HepG2 (cell line): Measurements from ENCODE around the gene SCAND1. TPM values are rescaled to one million over a fixed set of nuclear protein-coding genes. Genes with fewer than 3 reads are reported as not detected.

Experiments
- ARID3A ChIP-seq: IDR thresholded peaks from 2 replicates; pipeline ENCODE4 v1.6.1; 2012; ENCODE audit warnings: low read depth, low read length, improper control_type of control experiment
- CAMTA2 ChIP-seq: sonication (generic); formaldehyde crosslinking; IDR thresholded peaks from 2 replicates; pipeline ENCODE4 v1.4.0; 2020; ENCODE audit warnings: mild to moderate bottlenecking, missing genetic modification reagents, borderline replicate concordance
- CCDC6 ChIP-seq: sonication (generic); formaldehyde crosslinking; IDR thresholded peaks from 2 replicates; pipeline ENCODE4 v1.8.1; 2022; ENCODE audit warnings: mild to moderate bottlenecking, missing genetic modification reagents, moderate library complexity
- CEBPB ChIP-seq: IDR thresholded peaks from 2 replicates; pipeline ENCODE4 v1.6.1; 2011; ENCODE audit warnings: low read depth, low read length, improper control_type of control experiment, borderline replicate concordance
- FOXC1 ChIP-seq: sonication (generic); formaldehyde crosslinking; IDR thresholded peaks from 2 replicates; pipeline ENCODE4 v1.8.0; 2022; ENCODE audit warnings: mild to moderate bottlenecking, missing genetic modification reagents, borderline replicate concordance
- FOXJ3 ChIP-seq: sonication (generic); formaldehyde crosslinking; IDR thresholded peaks from 2 replicates; pipeline ENCODE4 v1.4.0; 2020; ENCODE audit warnings: missing genetic modification reagents, mild to moderate bottlenecking, borderline replicate concordance
- GABPB1 ChIP-seq: IDR thresholded peaks from 2 replicates; pipeline ENCODE4 v1.6.1; 2016; ENCODE audit warnings: mild to moderate bottlenecking, missing genetic modification reagents, moderate library complexity, missing compliant biosample characterization
- HOXA7 ChIP-seq: sonication (generic); formaldehyde crosslinking; IDR thresholded peaks from 2 replicates; pipeline ENCODE4 v1.8.1; 2022; ENCODE audit warnings: mild to moderate bottlenecking, missing genetic modification reagents, moderate library complexity
- IRF1 ChIP-seq: sonication (generic); formaldehyde crosslinking; IDR thresholded peaks from 2 replicates; pipeline ENCODE4 v1.4.0; 2020; ENCODE audit warnings: low read depth, mild to moderate bottlenecking, missing genetic modification reagents
- ISL2 ChIP-seq: sonication (generic); formaldehyde crosslinking; IDR thresholded peaks from 2 replicates; pipeline ENCODE4 v1.5.0; 2020; ENCODE audit warnings: missing genetic modification reagents
- LCORL ChIP-seq, 2 experiments: fragments of 450-650 bp in 1 of 2; sonication (generic) in 1 of 2; formaldehyde crosslinking in 1 of 2; IDR thresholded peaks; 2 replicates each; pipeline versions ENCODE4 v1.5.0 to v1.6.1; 2017 to 2020; ENCODE audit warnings: antibody characterized with exemption in 1 of 2, missing genetic modification reagents in 1 of 2
- MBD4 ChIP-seq: IDR thresholded peaks from 2 replicates; pipeline ENCODE4 v1.6.1; 2012; ENCODE audit warnings: low read length, inconsistent platforms, borderline replicate concordance
- MEIS1 ChIP-seq: sonication (generic); formaldehyde crosslinking; IDR thresholded peaks from 2 replicates; pipeline ENCODE4 v1.9.0; 2021; ENCODE audit warnings: mild to moderate bottlenecking, missing genetic modification reagents, moderate library complexity, borderline replicate concordance
- MIER2 ChIP-seq: IDR thresholded peaks from 2 replicates; pipeline ENCODE4 v1.6.1; 2016; ENCODE audit warnings: missing biosample characterization, missing genetic modification reagents
- PATZ1 ChIP-seq: sonication (generic); formaldehyde crosslinking; IDR thresholded peaks from 2 replicates; pipeline ENCODE4 v1.4.0; 2020; ENCODE audit warnings: missing genetic modification reagents
- SMYD3 ChIP-seq: sonication (generic); formaldehyde crosslinking; IDR thresholded peaks from 2 replicates; pipeline ENCODE4 v1.8.1; 2023; ENCODE audit warnings: mild to moderate bottlenecking, missing genetic modification reagents
- SP140L ChIP-seq: sonication (generic); formaldehyde crosslinking; IDR thresholded peaks from 2 replicates; pipeline ENCODE4 v1.4.0; 2020; ENCODE audit warnings: missing genetic modification reagents, borderline replicate concordance
- TSC22D2 ChIP-seq: sonication (generic); formaldehyde crosslinking; IDR thresholded peaks from 2 replicates; pipeline ENCODE4 v1.5.1; 2020; ENCODE audit warnings: missing genetic modification reagents, mild to moderate bottlenecking, borderline replicate concordance
- ZBTB46 ChIP-seq: sonication (generic); formaldehyde crosslinking; IDR thresholded peaks from 2 replicates; pipeline ENCODE4 v1.4.0; 2020; ENCODE audit warnings: mild to moderate bottlenecking, missing genetic modification reagents, borderline replicate concordance
- ZFP41 ChIP-seq: sonication (generic); formaldehyde crosslinking; IDR thresholded peaks from 2 replicates; pipeline ENCODE4 v1.4.0; 2020; ENCODE audit warnings: mild to moderate bottlenecking, missing genetic modification reagents, borderline replicate concordance
- ZNF598 ChIP-seq: sonication (generic); formaldehyde crosslinking; IDR thresholded peaks from 2 replicates; pipeline ENCODE4 v1.5.1; 2020; ENCODE audit warnings: mild to moderate bottlenecking, missing genetic modification reagents, borderline replicate concordance
- ZNF691 ChIP-seq: sonication (generic); formaldehyde crosslinking; IDR thresholded peaks from 2 replicates; pipeline ENCODE4 v1.4.0; 2020; ENCODE audit warnings: missing genetic modification reagents, low read depth, mild to moderate bottlenecking, borderline replicate concordance
- ZNF879 ChIP-seq: sonication (generic); formaldehyde crosslinking; IDR thresholded peaks from 2 replicates; pipeline ENCODE4 v1.8.1; 2023; ENCODE audit warnings: missing genetic modification reagents
- polyA plus RNA-seq, 8 experiments: library from polyadenylated mRNA; depleted of rRNA in 3 of 8; stranded (reverse) in 7 of 8; unstranded in 1 of 8; fragments of >200 nt; fragmentation: Illumina TruSeq in 4 of 8; extraction: Trizol in 4 of 8; gene quantifications; 2 replicates each; pipeline versions ENCODE4 v1.2.1 to v1.2.3, GENCODE V29; 2011 to 2016; ENCODE audit warnings: low read depth in 4 of 8, missing spikeins in 1 of 8, mixed read lengths in 1 of 8; ENCODE audit not compliant: insufficient read depth in 1 of 8
- total RNA-seq, 5 experiments: library from RNA; depleted of rRNA; stranded (reverse); fragments of >200 nt; fragmentation: Illumina TruSeq; extraction: Trizol; gene quantifications; 2 replicates each; pipeline ENCODE4 v1.2.3, GENCODE V29; 2016; ENCODE audit warnings: low read depth in 1 of 5

SCAND1 gene
- total and polyA plus RNA-seq, 2 of the 13 experiments (the other 11 are each of a cell fraction or from before 2014, with no cell fraction given) = 19.3 to 109 TPM

GRCh38 chr20:35994994-35995453 is 40.7 kb upstream of the SCAND1 start (continued):
- TF ChIP-seq MIER2 (CRISPR knock-in tag) (peak; percentile 69; the same call in 1 of the 2 replicates), IRF1 (no peak), FOXJ3 (no peak), GABPB1 (CRISPR knock-in tag) (peak; percentile 28; the same call in 1 of the 2 replicates), ZNF879 (CRISPR knock-in tag) (no peak), SP140L (CRISPR knock-in tag) (no peak), MEIS1 (CRISPR knock-in tag) (peak; percentile 61; the same call in 1 of the 2 replicates), PATZ1 (0 out of 2 replicates have a peak, but pooled peaks have one; percentile 25), ZBTB46 (CRISPR knock-in tag) (no peak), SMYD3 (CRISPR knock-in tag) (no peak), CEBPB (no peak), LCORL (IDR thresholded peaks at IDR 0.05) (no peak), LCORL (CRISPR knock-in tag; IDR thresholded peaks at IDR 0.05) (0 out of 2 replicates have a peak, but pooled peaks have one; percentile 38), MBD4 (no peak), ARID3A (no peak), FOXC1 (CRISPR knock-in tag) (peak; percentile 54; the same call in 1 of the 2 replicates), HOXA7 (CRISPR knock-in tag) (no peak), ISL2 (0 out of 2 replicates have a peak, but pooled peaks have one; percentile 19), TSC22D2 (CRISPR knock-in tag) (peak; percentile 85; the same call in 1 of the 2 replicates), ZNF691 (CRISPR knock-in tag) (no peak), CAMTA2 (no peak), ZNF598 (CRISPR knock-in tag) (peak; percentile 57; the same call in 1 of the 2 replicates), CCDC6 (CRISPR knock-in tag) (no peak), ZFP41 (CRISPR knock-in tag) (no peak)
